GM18511 (cell line): Measurements from ENCODE around the gene TANK.
"Not testable (repeated sequence)": the region's sequence is repeated elsewhere in the genome, so short reads cannot be mapped to it uniquely, and the experiment has no call there.

Experiments used
- ATAC-seq: cut with Tn5 transposase; IDR thresholded peaks from one replicate; pipeline ENCODE4 v1.9.1; 2021; ENCODE audit warnings: mild to moderate bottlenecking, moderate library complexity; ENCODE audit not compliant: unreplicated experiment

The TANK gene

GRCh38 chr2:161160226-161161073 is at the start of gene TANK:
Gene TANK, plus strand, starts transcription at chr2:161160428. Its CDS starts 19,235 bp downstream, at chr2:161179663.
- ATAC-seq, result peak; percentile 88

DNA sequence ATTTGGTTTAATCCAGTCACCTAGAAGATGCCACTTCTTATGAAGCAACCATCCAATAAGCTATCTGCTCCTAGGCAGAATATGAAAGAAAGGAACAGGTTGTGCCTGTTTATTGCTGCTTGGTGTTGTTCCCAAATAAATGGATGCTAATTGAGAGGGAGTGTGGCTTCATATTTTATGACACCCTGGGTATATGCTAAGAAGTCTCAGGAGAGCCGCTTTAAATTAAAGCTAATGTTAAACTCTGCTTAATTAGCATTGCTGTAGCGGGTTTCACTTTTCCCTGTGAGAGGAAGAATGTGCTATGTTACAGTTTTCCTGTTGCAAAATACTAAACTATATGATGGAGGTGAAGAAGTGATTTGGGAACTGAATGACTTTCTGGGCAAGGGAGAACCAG is 48.7 kb upstream of the TANK start:
- no peak for ATAC-seq

DNA sequence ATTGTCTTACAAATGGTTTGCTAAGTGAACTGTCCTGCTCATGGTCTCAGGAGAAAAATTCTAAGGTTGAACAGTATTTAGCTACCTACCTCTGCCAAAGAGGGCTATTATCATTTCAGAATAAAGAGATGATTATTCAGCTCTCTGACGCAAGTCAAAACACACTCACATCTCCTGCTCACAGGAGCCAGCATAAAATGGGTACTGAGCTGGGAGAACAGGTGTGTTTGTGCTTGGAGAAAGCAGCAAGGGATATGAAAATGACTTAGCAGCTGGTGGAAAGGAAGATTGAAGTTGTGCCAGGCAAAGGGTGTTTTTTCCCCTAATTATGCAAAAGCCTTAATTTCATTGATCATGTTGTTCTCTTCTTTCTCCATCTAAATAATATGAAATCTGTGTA is 47.3 kb upstream of the TANK start:
- ATAC-seq, result no peak

DNA sequence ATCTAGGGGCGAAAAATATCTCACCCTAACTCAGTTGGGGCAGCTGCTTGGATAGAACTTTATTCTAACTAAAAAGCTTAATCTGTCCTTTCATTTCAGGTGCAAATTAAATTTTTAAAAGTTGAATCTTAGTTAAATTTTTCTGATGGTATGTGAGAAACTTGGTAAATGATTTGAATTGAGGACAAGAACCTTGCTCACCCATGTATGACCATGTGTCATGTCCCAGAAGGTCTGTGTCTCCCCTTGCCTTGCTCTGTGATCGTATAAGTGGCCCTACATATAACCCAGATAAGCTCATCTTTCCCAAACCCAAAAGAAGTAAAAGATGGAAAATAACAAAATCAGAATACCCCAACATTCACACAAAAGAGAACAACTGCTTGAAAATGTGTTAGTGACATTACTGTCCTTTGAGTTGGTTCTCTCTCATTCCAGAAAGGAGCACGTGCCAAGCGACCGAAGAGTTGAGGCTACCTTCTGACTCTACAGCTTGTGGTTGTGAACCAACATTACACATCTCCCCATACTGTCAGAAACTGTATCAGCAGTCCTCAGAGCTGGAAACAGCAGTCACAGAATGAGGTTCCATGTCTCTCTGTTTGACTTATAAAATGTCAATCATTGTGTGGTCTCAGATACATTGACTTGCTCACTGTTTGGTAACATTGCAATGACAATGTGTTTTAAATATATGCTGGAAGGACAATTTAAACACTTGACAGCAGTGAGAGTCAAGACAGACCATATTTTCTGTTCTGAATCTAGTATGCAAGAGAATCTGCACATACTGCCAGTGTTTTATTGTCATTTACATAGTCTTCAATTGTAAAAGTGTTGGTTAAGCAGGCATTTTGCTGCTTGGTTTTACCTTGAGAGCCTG is 46.3 kb upstream of the TANK start:
- no peak for ATAC-seq

GRCh38 chr2:161115205-161115604 is 45.0 kb upstream of the TANK start:
- ATAC-seq, result no peak

DNA sequence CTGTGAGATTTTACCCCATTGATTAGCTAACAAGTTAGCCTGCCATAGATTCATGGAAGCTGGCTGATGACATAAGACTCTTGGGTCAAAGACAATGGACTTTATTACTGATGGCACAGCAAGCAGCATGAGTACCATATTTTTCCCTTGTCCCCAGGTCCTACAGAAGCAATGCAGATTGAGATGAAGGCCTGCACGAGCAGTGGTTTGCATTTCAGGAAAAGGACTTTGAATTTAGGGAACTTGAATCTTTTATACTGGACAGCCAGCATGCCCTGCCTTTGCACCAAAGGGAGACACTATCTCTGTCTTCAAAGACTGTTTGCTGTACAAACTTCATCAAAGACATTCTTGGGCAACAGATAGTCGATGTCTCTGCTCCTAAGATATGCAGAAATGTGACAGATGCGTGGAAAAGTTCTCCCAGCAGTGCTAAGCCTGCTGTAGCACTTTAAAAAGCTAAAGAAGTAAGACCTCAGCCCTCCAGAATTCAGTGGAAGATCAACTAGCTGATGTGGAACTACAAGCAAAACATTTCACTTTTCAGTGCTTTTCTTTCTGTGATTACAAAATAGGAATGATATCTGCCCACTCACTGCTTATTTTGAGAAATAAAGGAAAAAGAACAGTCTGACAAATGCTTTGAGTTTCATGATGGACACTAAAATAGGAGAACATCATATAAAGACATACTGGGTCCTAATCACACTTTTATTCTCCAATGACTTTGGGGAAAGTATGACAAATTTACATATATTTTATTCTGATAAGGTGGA is 44.4 kb upstream of the TANK start:
- ATAC-seq, result no peak

DNA sequence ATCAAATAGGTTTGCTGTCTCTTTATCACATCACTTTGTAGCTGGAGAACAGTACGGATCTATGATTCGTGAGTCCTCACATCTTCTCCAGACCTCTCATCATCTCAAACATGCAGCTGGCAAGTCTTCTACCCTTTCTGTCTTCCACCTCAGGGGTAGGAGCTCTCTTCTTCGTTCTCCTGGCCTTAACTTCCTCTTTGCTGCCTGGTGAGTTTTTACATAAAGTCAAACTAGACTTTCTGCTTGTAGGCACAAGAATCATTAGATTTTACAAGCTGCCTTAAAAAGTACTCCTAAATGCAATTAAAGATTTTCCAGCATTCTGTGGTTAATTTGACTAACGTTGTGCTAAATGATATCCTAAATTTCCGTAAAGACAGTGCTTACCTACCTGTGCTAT is 43.7 kb upstream of the TANK start:
- no peak for ATAC-seq

- ATAC-seq, result no peak
These were observed 42.7 kb upstream of the TANK start for GRCh38 chr2:161117506-161117905.

GRCh38 chr2:161118722-161119121 is 41.5 kb upstream of the TANK start:
- peak; percentile 50 for ATAC-seq

GRCh38 chr2:161119483-161119882 is 40.7 kb upstream of the TANK start:
- ATAC-seq, result no peak

GRCh38 chr2:161120775-161121174 is 39.5 kb upstream of the TANK start:
- ATAC-seq, result no peak

- ATAC-seq, result no peak
These were observed 38.6 kb upstream of the TANK start for GRCh38 chr2:161121622-161122021.

GRCh38 chr2:161122772-161123530 is 37.3 kb upstream of the TANK start:
- peak; percentile 72 for ATAC-seq

DNA sequence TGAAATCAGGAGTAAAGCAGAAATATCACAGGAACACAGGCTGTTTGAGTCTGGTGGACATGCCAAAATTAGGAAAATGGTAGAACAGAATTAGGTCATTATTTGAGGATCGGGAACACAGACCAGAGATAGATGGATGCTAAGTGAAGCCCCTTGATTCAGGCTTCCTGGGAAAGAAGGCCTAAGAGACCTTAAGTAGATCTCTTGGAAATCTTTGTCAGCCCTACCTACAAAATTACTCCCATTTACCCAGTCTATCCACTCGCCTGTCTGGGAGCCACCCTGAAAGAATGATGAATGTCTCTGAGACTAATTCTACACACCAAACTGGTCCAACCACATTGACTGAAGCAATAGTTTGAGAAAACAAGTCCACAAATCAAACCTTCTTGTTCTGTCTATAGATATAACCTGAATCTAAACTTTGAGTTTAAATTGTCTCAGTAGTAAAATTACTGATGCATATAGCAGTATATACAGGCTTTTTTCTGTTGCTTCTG is 36.6 kb upstream of the TANK start:
- ATAC-seq, result no peak

DNA sequence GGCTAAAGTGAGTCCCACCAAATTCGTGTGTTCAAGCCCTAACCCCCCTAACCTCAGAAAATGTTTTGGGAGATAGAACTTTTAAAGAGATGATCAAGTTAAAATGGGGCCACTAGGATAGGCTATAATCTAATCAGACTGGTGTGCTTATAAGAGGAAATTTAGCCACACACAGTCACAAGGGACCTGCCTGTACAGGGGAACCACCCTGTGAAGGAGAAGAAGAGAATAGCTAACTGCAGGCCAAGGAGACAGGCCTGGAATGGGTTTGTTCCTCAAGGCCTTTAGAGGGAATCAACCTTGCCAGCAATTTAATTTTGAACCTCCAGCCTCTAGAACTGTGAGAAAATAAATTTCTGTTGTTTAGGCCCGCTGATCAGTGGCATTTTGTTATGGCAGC is 36.0 kb upstream of the TANK start:
- ATAC-seq, result peak; percentile 59

DNA sequence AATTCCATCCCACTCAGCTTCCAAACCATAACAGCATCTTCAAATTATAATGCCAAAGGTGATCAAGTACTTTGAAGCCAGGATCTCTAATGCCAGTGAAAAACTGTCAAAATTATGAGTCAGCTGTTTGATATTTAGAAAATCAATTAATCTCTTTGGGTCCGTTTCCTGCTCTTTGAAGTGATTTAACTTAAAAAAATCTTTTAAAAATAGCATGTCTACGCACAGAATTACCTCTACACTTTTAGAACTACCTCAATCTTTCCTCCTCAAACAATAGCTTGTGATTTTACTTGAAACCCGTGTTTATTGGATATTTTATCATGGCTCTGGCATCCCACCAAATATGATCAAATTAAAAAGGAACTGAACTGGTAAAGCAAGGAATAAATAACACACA is 31.3 kb upstream of the TANK start:
- no peak for ATAC-seq

- ATAC-seq, result no peak
These were observed 29.9 kb upstream of the TANK start for GRCh38 chr2:161130354-161130753.

DNA sequence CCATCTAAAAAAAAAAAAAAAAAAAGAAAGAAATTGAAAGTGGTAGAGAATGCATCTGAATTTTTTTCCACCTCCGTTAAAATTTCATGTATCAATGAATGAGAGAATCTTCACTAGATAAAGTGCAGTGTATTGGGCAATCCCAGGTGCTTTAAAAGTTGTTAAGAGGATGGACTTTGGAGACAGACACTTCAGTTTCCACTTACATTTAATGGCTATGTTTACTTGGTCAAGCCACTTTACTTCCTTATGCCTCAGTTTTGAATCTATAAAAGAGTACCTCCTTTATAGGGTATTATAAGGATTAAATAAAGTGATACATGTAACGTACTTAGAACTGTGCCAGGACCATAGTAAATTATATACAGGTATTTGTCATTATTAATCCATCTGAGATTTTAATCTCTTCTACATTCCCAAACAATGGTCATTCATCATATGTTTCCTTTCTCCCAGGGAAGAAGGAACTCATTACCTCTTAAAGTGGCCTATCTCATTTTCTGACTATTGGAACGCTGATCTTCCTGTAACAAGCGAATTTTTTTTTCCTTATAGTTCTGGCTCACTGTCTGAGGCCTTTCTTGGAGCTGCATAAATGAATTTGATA is 29.1 kb upstream of the TANK start:
- no peak for ATAC-seq

GRCh38 chr2:161131804-161132203 is 28.4 kb upstream of the TANK start:
- ATAC-seq, result no peak

- ATAC-seq, result not testable (repeated sequence)
These were observed 27.8 kb upstream of the TANK start for GRCh38 chr2:161132384-161132783.
